Left forelimb (tissue), 1 donor: ENCODE data around the gene MYH6.

Experiments used
- DNase-seq: peaks from one replicate; pipeline ENCODE4 v3.0.0-alpha.2; 2018; ENCODE audit warnings: low spot score

The MYH6 gene

GRCh38 chr14:23377573-23378563 is 30.2 kb downstream of the MYH6 start:
- DNase-seq = no peak

DNA sequence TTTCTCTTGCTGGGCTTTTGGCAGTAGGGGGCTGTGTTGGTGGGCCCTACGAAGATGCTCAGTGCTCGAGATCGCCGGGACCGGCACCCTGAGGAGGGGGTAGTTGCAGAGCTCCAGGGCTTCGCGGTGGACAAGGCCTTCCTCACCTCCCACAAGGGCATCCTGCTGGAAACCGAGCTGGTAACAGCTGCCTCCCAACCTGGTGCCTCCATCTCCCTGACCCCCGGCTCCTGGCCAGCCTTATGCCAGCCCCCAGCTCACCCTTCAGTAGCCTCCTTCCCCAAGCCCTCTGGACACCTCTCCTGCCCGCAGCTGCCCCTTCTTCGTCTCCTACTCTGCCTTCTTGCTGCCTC is 30.9 kb downstream of the MYH6 start:
- no peak for DNase-seq

- DNase-seq = no peak
Measured at GRCh38 chr14:23376482-23377197, 31.4 kb downstream of the MYH6 start, which contains the start of gene CMTM5. Gene CMTM5, plus strand, starts transcription at chr14:23377046. Its CDS starts 206 bp downstream, at chr14:23377252.

DNA sequence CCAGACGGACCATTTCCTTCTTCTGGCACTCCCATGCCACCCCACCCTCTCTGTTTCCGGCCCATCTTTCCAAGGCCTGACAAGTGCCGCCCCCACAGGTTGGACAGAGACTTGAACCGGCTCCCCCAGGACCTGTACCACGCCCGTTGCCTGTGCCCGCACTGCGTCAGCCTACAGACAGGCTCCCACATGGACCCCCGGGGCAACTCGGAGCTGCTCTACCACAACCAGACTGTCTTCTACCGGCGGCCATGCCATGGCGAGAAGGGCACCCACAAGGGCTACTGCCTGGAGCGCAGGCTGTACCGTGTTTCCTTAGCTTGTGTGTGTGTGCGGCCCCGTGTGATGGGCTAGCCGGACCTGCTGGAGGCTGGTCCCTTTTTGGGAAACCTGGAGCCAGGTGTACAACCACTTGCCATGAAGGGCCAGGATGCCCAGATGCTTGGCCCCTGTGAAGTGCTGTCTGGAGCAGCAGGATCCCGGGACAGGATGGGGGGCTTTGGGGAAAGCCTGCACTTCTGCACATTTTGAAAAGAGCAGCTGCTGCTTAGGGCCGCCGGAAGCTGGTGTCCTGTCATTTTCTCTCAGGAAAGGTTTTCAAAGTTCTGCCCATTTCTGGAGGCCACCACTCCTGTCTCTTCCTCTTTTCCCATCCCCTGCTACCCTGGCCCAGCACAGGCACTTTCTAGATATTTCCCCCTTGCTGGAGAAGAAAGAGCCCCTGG is 32.4 kb downstream of the MYH6 start:
- no peak for DNase-seq

- no peak for DNase-seq
Measured at GRCh38 chr14:23373041-23373440, 35.0 kb downstream of the MYH6 start.

- DNase-seq = no peak
Measured at GRCh38 chr14:23372509-23372908, 35.6 kb downstream of the MYH6 start, which contains the start of gene IL25. Gene IL25, plus strand, starts transcription at chr14:23372809.

GRCh38 chr14:23371865-23372264 is 36.2 kb downstream of the MYH6 start:
- no peak for DNase-seq

GRCh38 chr14:23370221-23370620 is 37.9 kb downstream of the MYH6 start:
- DNase-seq = no peak

- DNase-seq = peak; percentile 89
Measured at GRCh38 chr14:23366426-23366921, 41.6 kb downstream of the MYH6 start.

DNA sequence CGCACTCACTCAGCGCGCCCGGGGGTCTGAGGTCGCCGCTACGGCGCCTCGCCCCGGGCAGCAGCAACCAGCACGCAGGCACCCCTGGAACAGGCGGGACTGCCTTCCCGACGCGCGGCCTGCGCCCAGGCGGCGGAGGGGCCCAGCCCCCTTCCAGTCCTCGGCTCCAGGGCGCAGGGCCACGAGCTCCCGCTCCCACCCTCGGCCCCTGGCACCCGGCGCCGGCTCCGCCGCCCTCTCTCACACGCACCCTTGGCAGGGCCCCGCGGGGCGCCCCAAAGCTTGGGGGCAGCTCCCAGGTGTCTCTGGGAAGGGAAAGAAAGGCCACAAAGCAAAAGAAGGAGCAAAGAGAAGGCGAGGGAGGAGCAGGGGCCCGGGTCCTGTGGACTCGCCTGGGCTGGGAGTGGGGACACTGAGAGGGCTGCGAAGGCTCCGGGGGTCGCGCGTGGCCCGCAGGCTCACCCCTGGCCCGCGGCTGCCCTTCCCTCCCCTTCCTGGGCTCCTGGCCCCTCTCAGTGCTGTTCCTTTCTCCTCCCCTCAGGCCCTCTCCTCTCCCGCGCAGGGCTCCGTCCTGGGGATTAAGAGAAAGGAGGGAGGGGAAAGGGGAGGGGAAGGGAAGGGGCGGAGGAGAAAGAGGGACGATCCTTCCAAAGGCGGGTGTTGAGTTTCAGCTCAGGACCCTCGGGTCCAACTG is 42.2 kb downstream of the MYH6 start:
- DNase-seq = peak; percentile 88

GRCh38 chr14:23365036-23365731 is 42.9 kb downstream of the MYH6 start, which contains the start of gene EFS:
Gene EFS, minus strand, starts transcription at chr14:23365172. Its CDS starts 147 bp downstream, at chr14:23365025.
- peak; percentile 83 for DNase-seq

- no peak for DNase-seq
Measured at GRCh38 chr14:23364164-23365035, 43.7 kb downstream of the MYH6 start.

GRCh38 chr14:23362200-23362599 is 45.9 kb downstream of the MYH6 start:
- peak; percentile 14 for DNase-seq

DNA sequence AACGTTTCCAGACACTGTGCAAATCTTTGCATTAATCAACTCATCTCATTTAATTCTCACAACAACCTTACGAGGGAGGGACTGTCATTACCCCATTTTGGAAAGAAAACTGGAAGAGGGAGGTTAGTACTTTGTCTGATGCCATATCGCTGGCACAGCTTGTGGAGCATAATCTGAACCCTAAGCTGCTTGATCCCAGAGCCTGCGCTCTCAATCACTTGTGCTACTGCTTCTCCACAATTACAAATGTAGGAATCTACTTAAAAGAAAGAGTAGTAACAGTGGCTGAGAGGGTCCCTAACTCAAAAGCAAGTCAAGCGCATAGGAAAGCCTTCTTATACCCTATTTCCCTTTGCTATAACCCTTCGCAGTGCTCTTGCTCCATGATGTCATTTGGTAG is 46.3 kb downstream of the MYH6 start:
- DNase-seq = peak; percentile 4

- peak; percentile 37 for DNase-seq
Measured at GRCh38 chr14:23361320-23361719, 46.8 kb downstream of the MYH6 start.

DNA sequence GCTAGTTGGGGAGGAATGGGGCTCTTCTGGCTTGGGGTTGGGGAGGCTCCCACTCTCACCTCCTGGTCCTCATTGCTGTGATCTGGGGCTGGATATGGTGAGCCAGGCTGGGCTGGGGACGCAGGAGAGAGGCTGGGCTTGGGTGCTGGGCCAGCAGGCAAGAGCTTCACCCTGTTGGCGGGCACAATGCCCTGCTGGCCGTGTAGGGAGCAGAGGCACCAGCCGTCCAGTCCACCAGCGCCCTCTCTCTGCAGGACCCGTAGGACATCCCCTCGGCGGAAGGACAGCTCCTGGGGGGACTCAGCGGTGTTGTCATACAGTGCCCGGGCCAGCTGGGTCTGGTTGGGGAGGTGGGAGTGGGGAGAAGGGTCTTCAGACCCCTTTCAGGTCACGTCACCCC is 47.6 kb downstream of the MYH6 start:
- DNase-seq = peak; percentile 59

- DNase-seq = peak; percentile 42
Measured at GRCh38 chr14:23359722-23360447, 48.2 kb downstream of the MYH6 start.

DNA sequence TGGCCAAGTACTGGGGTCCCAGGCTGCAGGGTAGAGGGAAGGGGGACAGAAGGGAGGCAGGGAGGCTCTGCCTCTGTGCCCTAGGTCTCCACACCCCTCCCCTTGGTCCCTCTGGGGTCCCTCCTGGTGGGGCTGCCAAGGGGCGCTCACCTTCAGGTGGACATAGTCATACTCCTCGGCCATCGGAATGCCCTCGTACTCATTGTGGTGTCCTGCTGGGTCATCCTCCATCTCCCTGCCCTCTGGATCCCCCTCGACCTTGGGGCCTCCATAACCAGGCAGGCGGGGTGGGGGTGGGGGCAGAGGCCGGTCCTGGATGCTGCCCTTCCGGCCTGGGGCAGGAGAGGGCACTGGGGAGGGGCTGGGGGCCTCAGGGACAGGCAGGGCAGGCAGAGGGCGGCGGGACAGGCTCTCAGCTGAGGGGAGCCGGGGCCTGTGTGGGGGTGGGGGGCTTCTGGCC is 48.9 kb downstream of the MYH6 start:
- DNase-seq = no peak
